SH-SY5Y (cell line): ENCODE measurements around the gene ITGA7.

ENCODE experiments used
- GATA2 ChIP-seq: IDR thresholded peaks from 2 replicates; pipeline ENCODE4 v1.6.1; 2011; ENCODE audit warnings: mild to moderate bottlenecking, low read depth, low read length
- GATA3 ChIP-seq: IDR thresholded peaks from 2 replicates; pipeline ENCODE4 v1.6.1; 2011; ENCODE audit warnings: low read depth, mild to moderate bottlenecking, low read length, moderate library complexity

GRCh38 chr12:55637467-55637866 lies 70.2 kb downstream of the ITGA7 start:
- no peak for TF ChIP-seq GATA3
- TF ChIP-seq GATA2: no peak
